Karpas-422 (cell line): ENCODE results near the gene ZNF398. TPM values are rescaled to one million over a fixed set of nuclear protein-coding genes. Genes with fewer than 3 reads are reported as not detected.
A peak's percentile ranks its signal among the peaks of the same experiment; 100 is the strongest.

ENCODE experiments used
- DNase-seq: peaks from one replicate; pipeline ENCODE4 v3.0.0-alpha.2; 2015
- H2AFZ ChIP-seq: fragments of 200-600 bp; sonication (generic); 2 replicates; pipeline ENCODE4 v1.6.1; 2014; ENCODE audit warnings: antibody characterized with exemption, low read length, mixed read lengths
- H3K27ac ChIP-seq: fragments of 200-600 bp; sonication (generic); 2 replicates; pipeline ENCODE4 v1.5.1; 2014; ENCODE audit warnings: mild to moderate bottlenecking, low read length, moderate library complexity
- H3K27me3 ChIP-seq: fragments of 200-600 bp; sonication (generic); 2 replicates; pipeline ENCODE4 v1.6.1; 2014; ENCODE audit warnings: low read length, mixed read lengths
- H3K36me3 ChIP-seq: fragments of 200-600 bp; sonication (generic); 2 replicates; pipeline ENCODE4 v1.6.1; 2014; ENCODE audit warnings: low read length, mixed read lengths; ENCODE audit not compliant: insufficient read depth
- H3K4me1 ChIP-seq: fragments of 200-600 bp; sonication (generic); 2 replicates; pipeline ENCODE4 v1.6.1; 2014; ENCODE audit warnings: mild to moderate bottlenecking, low read length, mixed read lengths
- H3K4me2 ChIP-seq: fragments of 200-600 bp; sonication (generic); 2 replicates; pipeline ENCODE4 v1.6.1; 2014; ENCODE audit warnings: low read length, low read depth, mild to moderate bottlenecking; ENCODE audit not compliant: poor library complexity, severe bottlenecking
- H3K4me3 ChIP-seq: fragments of 200-600 bp; sonication (generic); 2 replicates; pipeline ENCODE4 v1.5.1; 2014; ENCODE audit warnings: mild to moderate bottlenecking, antibody characterized with exemption, low read length, mixed read lengths
- H3K79me2 ChIP-seq: fragments of 200-600 bp; sonication (generic); 2 replicates; pipeline ENCODE4 v1.6.1; 2014; ENCODE audit warnings: mild to moderate bottlenecking, low read length, mixed read lengths
- H3K9ac ChIP-seq: fragments of 200-600 bp; sonication (generic); 2 replicates; pipeline ENCODE4 v1.6.0; 2014; ENCODE audit warnings: low read length
- H3K9me2 ChIP-seq: fragments of 200-600 bp; sonication (generic), shearing (Covaris generic); replicated peaks from 2 replicates; pipeline ENCODE4 v1.6.0; 2014; ENCODE audit warnings: mild to moderate bottlenecking, low read length, moderate library complexity; ENCODE audit not compliant: insufficient read depth
- H3K9me3 ChIP-seq: fragments of 300-700, 200-600 bp; sonication (generic); 2 replicates; pipeline ENCODE4 v1.6.1; 2014; ENCODE audit warnings: low read length, mixed read lengths
- H4K20me1 ChIP-seq: fragments of 200-600 bp; sonication (generic); 2 replicates; pipeline ENCODE4 v1.6.1; 2014; ENCODE audit warnings: mild to moderate bottlenecking, antibody characterized with exemption, low read length, low read depth; ENCODE audit not compliant: insufficient read depth
- small RNA-seq: library from RNA; depleted of rRNA; stranded (forward); fragments of <200 nt; gene quantifications from one replicate; pipeline ENCODE3, GENCODE V24; 2014
- total RNA-seq: library from RNA; depleted of rRNA; stranded (reverse); fragments of >200 nt; shearing (Covaris generic); gene quantifications from 2 replicates; pipeline ENCODE4 v1.2.3, GENCODE V29; 2014; ENCODE audit warnings: low replicate concordance; rRNA removed

The ZNF398 gene
- total RNA-seq, 1 experiment from 2014 or later = 8.4 TPM

GRCh38 chr7:149229526-149229925 is 82.3 kb downstream of the ZNF398 start:
- H3K4me1 ChIP-seq = no peaks in the 10 kb centered on the region
- no peak overlapping the region for H3K4me2 ChIP-seq
- no peaks in the 10 kb centered on the region for H3K36me3 ChIP-seq
- no peaks in the 10 kb centered on the region for H3K27me3 ChIP-seq
- H4K20me1 ChIP-seq = no peaks in the 10 kb centered on the region
- DNase-seq = peak; percentile 52
- no peaks in the 10 kb centered on the region for H3K79me2 ChIP-seq
- H3K9me2 ChIP-seq = no peaks in the 10 kb centered on the region
- H3K9me3 ChIP-seq = no peaks in the 10 kb centered on the region
- no peak overlapping the region for H2AFZ ChIP-seq
- H3K9ac ChIP-seq = no peak overlapping the region
- H3K27ac ChIP-seq = no peak overlapping the region
- H3K4me3 ChIP-seq = no peak overlapping the region

- H3K9ac ChIP-seq = no peak overlapping the region
- DNase-seq = peak; percentile 21
- H2AFZ ChIP-seq = no peak overlapping the region
- no peaks in the 10 kb centered on the region for H3K9me3 ChIP-seq
- H3K79me2 ChIP-seq = no peaks in the 10 kb centered on the region
- H3K27me3 ChIP-seq = no peaks in the 10 kb centered on the region
- H3K36me3 ChIP-seq = no peaks in the 10 kb centered on the region
- no peaks in the 10 kb centered on the region for H4K20me1 ChIP-seq
- no peak overlapping the region for H3K4me3 ChIP-seq
- no peaks in the 10 kb centered on the region for H3K4me1 ChIP-seq
- no peaks in the 10 kb centered on the region for H3K9me2 ChIP-seq
- H3K4me2 ChIP-seq = no peak overlapping the region
- no peak overlapping the region for H3K27ac ChIP-seq
Observed at GRCh38 chr7:149232362-149232761, 85.1 kb downstream of the ZNF398 start.

Small RNAs within 50 kb of the gene (small RNA-seq; reads per million reads assigned to genes)
- gene AC004890.1 = not detected
- gene RN7SL521P = 1.1 reads per million, percentile 34 among the genes with 10 or more reads in this experiment

Other genes starting within 250 kb of the ZNF398 start
- gene PDIA4, start 118.9 kb upstream of the ZNF398 start, total RNA-seq = 71.3 and 116 TPM in 2 replicates
- gene ZNF786, start 56.7 kb upstream of the ZNF398 start, total RNA-seq = 4.4 and 8.7 TPM in 2 replicates
- 0.41 and 1.8 TPM in 2 replicates for gene ZNF425, start 21.1 kb upstream of the ZNF398 start, total RNA-seq
- 20.7 and 20.8 TPM in 2 replicates for gene ZNF282, start 48.1 kb downstream of the ZNF398 start, total RNA-seq
- gene ZNF212, start 92.2 kb downstream of the ZNF398 start, total RNA-seq = 3.5 and 14.6 TPM in 2 replicates
- 24.3 and 50.0 TPM in 2 replicates for gene ZNF783, start 114.7 kb downstream of the ZNF398 start, total RNA-seq